ENCODE data around the gene ARRDC5.
"Not testable (repeated sequence)": the region's sequence is repeated elsewhere in the genome, so short reads cannot be mapped to it uniquely, and the experiment has no call there.

The ARRDC5 gene

DNA sequence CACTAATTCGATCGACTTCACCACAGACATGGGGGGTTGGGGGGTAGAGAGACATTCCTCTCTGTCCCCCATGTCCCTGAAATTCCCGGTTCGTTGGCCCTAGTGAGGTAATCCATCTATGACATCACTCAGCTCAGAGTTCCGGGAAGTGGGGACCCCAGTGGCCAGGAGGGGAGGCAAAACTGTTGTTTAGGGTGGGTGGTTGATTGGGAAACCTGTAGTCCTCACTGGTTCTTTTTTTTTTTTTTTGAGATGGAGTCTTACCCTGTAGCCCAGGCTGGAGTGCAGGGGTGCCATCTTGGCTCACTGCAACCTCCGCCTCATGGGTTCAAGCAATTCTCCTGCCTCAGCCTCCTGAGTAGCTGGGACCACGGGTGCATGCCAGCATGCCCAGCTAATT, at the start of gene ARRDC5:
ARRDC5 (minus strand) TSS at position 101 of the 400 bp plus-strand sequence; CDS start at position 30, 71 bp downstream.
- Histone ChIP-seq H3K9ac (ENCODE audit: low read length) (no peak within 1 kb of the TSS), H3K27ac (ENCODE audit: low read length) (no peak within 1 kb of the TSS), H3K4me1 (ENCODE audit: control insufficient read depth, low read depth, low read length) (no peaks in the 10 kb centered on the region), H3K9me3 (ENCODE audit: control insufficient read depth, low read depth, low read length) (no peaks in the 10 kb centered on the region), H3K27me3 (ENCODE audit: control insufficient read depth, insufficient read depth, low read length) (no peaks in the 10 kb centered on the region), H3K4me3 (ENCODE audit: low read length) (no peak within 1 kb of the TSS), H3K36me3 (ENCODE audit: control insufficient read depth, low read depth, low read length) (no peaks in the 10 kb centered on the region)

DNA sequence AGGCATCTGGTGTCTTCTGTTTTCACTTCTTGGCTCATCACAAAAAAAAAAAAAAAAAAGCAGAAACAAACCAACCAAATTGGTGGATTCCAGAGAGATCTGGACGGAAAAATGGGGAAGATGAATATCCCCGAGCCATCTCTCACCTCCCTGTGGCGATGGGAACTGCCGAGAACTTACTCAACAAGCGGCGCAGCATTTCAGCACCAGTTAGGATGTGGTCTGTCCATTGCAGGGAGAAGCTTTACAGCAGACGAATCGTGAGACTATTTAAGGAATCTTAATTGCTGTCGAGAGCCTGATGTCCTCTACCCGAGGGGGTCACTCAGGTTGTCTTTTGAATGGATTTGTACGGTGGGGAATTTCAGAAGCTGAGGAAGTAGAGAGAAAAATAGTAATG, 49.0 kb upstream of the ARRDC5 start:
- Histone ChIP-seq H3K4me1 (ENCODE audit: control insufficient read depth, low read depth, low read length) (no peaks in the 10 kb centered on the region), H3K4me3 (ENCODE audit: low read length) (no peak overlapping the region), H3K9me3 (ENCODE audit: control insufficient read depth, low read depth, low read length) (no peaks in the 10 kb centered on the region), H3K27ac (ENCODE audit: low read length) (no peak overlapping the region), H3K9ac (ENCODE audit: low read length) (no peak overlapping the region), H3K36me3 (ENCODE audit: control insufficient read depth, low read depth, low read length) (peaks cover 70% of the 10 kb centered on the region), H3K27me3 (ENCODE audit: control insufficient read depth, insufficient read depth, low read length) (no peaks in the 10 kb centered on the region)

DNA sequence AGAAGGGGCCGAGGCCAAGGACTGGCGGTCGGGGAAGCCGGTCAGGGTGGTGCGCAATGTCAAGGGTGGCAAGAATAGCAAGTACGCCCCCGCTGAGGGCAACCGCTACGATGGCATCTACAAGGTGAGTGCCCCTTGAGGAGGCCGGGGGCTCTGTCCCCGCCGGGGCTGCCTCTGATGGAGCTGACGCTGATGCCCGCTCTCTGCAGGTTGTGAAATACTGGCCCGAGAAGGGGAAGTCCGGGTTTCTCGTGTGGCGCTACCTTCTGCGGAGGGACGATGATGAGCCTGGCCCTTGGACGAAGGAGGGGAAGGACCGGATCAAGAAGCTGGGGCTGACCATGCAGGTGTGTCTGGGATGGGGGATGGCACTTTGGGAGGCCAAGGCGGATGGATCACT, 48.0 kb upstream of the ARRDC5 start:
- not testable (repeated sequence) for H3K9ac ChIP-seq (ENCODE audit: low read length); H3K27ac ChIP-seq (ENCODE audit: low read length); H3K9me3 ChIP-seq (ENCODE audit: control insufficient read depth, low read depth, low read length); H3K4me3 ChIP-seq (ENCODE audit: low read length); H3K27me3 ChIP-seq (ENCODE audit: control insufficient read depth, insufficient read depth, low read length); H3K4me1 ChIP-seq (ENCODE audit: control insufficient read depth, low read depth, low read length)
- H3K36me3 ChIP-seq (ENCODE audit: control insufficient read depth, low read depth, low read length), result peaks cover 72% of the 10 kb centered on the region

DNA sequence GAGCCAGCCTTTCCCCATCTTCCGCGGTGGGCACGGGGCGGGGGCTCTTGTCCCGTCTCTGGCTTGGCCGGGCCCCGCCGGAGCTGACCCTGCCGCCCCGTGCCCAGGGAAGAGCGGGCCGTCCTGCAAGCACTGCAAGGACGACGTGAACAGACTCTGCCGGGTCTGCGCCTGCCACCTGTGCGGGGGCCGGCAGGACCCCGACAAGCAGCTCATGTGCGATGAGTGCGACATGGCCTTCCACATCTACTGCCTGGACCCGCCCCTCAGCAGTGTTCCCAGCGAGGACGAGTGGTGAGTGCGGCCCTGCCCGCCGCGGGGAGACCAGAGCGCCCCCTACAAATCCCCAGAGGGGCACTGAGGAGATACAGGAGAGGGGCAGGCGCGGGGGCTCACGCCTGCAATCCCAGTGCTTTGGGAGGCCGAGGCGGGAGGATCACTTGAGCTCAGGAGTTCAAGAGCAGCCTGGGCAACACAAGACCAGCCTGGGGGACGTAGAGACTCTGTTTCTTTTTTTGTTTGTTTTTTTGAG, 39.0 kb upstream of the ARRDC5 start:
- peaks cover 45% of the 10 kb centered on the region for H3K36me3 ChIP-seq (ENCODE audit: control insufficient read depth, low read depth, low read length)
- H3K9me3 ChIP-seq (ENCODE audit: control insufficient read depth, low read depth, low read length); H3K9ac ChIP-seq (ENCODE audit: low read length): not testable (repeated sequence)

DNA sequence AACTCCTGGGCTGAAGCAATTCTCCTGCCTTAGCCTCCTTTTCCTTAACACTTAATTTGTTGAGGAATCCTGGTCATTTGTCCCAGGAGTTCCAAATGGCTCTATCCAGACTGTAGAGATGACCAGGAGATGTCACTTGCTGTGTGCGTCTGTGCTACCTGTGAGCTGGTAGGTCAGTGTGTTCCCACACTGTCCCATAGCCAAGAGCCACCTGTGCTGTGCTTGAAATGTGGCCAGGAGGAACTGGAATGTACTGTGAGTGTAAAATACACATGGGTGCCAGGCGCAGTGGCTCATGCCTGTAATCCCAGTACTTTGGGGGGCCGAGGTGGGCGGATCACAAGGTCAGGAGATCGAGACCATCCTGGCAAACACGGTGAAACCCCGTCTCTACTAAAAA, 36.8 kb upstream of the ARRDC5 start:
- Histone ChIP-seq H3K4me1 (ENCODE audit: control insufficient read depth, low read depth, low read length) (no peaks in the 10 kb centered on the region), H3K36me3 (ENCODE audit: control insufficient read depth, low read depth, low read length) (peaks cover 46% of the 10 kb centered on the region), H3K27me3 (ENCODE audit: control insufficient read depth, insufficient read depth, low read length) (no peaks in the 10 kb centered on the region), H3K9ac (ENCODE audit: low read length) (no peak overlapping the region), H3K27ac (ENCODE audit: low read length) (no peak overlapping the region), H3K4me3 (ENCODE audit: low read length) (no peak overlapping the region), H3K9me3 (ENCODE audit: control insufficient read depth, low read depth, low read length) (no peaks in the 10 kb centered on the region)

More for the DNA sequence above, 39.0 kb upstream of the ARRDC5 start:
- not testable (repeated sequence) for H3K4me1 ChIP-seq (ENCODE audit: control insufficient read depth, low read depth, low read length); H3K27ac ChIP-seq (ENCODE audit: low read length); H3K27me3 ChIP-seq (ENCODE audit: control insufficient read depth, insufficient read depth, low read length); H3K4me3 ChIP-seq (ENCODE audit: low read length)

DNA sequence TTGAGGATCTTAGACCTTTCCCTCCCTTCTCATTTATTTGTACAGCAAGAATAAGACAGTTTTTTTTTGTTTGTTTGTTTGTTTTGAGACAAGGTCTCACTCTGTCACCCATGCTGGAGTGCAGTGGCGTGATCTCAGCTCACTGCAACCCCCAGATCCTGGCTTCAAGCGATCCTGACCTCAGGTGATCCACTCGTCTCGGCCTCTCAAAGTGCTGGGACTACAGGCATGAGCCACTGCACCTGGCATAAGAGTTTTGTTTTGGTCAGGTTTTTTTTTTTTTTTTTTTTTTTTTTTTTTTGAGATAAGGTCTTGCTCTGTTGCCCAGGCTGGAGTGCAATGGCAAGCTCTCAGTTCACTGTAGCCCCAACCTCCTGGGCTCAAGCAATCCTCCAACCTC, 35.8 kb upstream of the ARRDC5 start:
- H3K9ac ChIP-seq (ENCODE audit: low read length); H3K9me3 ChIP-seq (ENCODE audit: control insufficient read depth, low read depth, low read length); H3K27ac ChIP-seq (ENCODE audit: low read length); H3K27me3 ChIP-seq (ENCODE audit: control insufficient read depth, insufficient read depth, low read length); H3K4me3 ChIP-seq (ENCODE audit: low read length); H3K4me1 ChIP-seq (ENCODE audit: control insufficient read depth, low read depth, low read length): not testable (repeated sequence)
- peaks cover 43% of the 10 kb centered on the region for H3K36me3 ChIP-seq (ENCODE audit: control insufficient read depth, low read depth, low read length)

DNA sequence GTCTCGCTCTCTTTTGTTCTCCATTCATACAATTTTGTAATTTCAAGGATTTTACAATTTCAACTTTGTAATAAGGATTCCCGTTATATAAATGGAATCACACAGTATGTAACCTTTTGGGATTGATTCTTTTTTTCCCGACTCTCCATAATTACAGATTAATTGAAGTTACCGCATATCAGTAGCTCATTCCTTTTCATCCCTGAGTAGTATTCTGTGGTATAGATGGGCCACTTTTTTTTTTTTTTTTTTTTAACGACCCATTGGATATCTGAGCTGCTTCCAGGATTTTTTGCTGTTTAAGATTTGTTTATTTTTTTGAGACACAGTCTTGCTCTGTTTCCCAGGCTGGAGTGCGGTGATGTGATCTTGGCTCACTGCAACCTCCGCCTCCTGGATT, 34.4 kb upstream of the ARRDC5 start:
- Histone ChIP-seq H3K4me1 (ENCODE audit: control insufficient read depth, low read depth, low read length) (no peaks in the 10 kb centered on the region), H3K36me3 (ENCODE audit: control insufficient read depth, low read depth, low read length) (peaks cover 47% of the 10 kb centered on the region), H3K9me3 (ENCODE audit: control insufficient read depth, low read depth, low read length) (no peaks in the 10 kb centered on the region), H3K4me3 (ENCODE audit: low read length) (no peak overlapping the region), H3K27me3 (ENCODE audit: control insufficient read depth, insufficient read depth, low read length) (no peaks in the 10 kb centered on the region), H3K9ac (ENCODE audit: low read length) (no peak overlapping the region), H3K27ac (ENCODE audit: low read length) (no peak overlapping the region)

DNA sequence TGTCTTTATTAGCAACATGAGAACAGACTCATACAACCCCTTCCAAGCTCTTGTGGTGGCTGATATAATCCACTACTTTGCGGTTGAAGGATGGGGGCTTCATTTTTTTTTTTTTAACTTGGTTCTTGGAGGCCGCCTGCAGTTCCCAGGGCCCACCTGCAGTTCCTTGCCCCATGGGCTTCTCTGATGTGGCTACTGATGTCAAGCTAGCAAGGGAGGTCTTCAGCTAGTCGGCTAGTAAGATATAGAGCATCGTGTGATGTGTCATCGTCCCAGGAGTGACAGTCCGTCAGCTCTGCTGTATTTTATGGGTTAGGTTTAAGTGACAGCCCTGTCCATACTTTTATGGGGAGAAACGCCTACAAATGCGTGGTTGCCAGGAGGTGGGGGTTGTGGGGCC, 32.7 kb upstream of the ARRDC5 start:
- Histone ChIP-seq H3K36me3 (ENCODE audit: control insufficient read depth, low read depth, low read length) (peaks cover 51% of the 10 kb centered on the region), H3K27ac (ENCODE audit: low read length) (no peak overlapping the region), H3K9me3 (ENCODE audit: control insufficient read depth, low read depth, low read length) (no peaks in the 10 kb centered on the region), H3K9ac (ENCODE audit: low read length) (no peak overlapping the region), H3K4me3 (ENCODE audit: low read length) (no peak overlapping the region), H3K4me1 (ENCODE audit: control insufficient read depth, low read depth, low read length) (no peaks in the 10 kb centered on the region), H3K27me3 (ENCODE audit: control insufficient read depth, insufficient read depth, low read length) (no peaks in the 10 kb centered on the region)

DNA sequence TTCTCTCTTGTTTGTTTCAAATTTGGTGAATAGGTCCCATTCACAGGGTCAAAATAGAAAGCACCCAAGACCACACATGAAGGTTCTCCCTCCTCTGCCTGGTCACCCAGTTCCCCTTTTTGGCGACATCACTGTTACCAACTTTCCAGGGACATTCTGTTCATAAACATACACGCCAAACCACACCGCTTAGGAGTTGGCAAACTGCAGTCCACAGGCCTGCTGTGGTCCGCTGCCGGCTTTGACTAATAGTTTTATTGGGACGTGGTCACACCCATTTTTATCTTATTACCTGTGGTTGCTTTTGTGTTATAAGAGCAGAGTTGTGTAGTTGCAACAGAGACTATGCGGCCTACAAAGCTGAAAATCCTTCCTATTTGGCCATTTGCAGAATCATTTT, 30.8 kb upstream of the ARRDC5 start:
- H3K4me1 ChIP-seq (ENCODE audit: control insufficient read depth, low read depth, low read length), result no peaks in the 10 kb centered on the region
- H3K36me3 ChIP-seq (ENCODE audit: control insufficient read depth, low read depth, low read length), result peaks cover 62% of the 10 kb centered on the region
- H3K9ac ChIP-seq (ENCODE audit: low read length), result no peak overlapping the region
- no peaks in the 10 kb centered on the region for H3K27me3 ChIP-seq (ENCODE audit: control insufficient read depth, insufficient read depth, low read length)
- H3K4me3 ChIP-seq (ENCODE audit: low read length), result no peak overlapping the region
- H3K9me3 ChIP-seq (ENCODE audit: control insufficient read depth, low read depth, low read length), result no peaks in the 10 kb centered on the region
- H3K27ac ChIP-seq (ENCODE audit: low read length), result no peak overlapping the region

DNA sequence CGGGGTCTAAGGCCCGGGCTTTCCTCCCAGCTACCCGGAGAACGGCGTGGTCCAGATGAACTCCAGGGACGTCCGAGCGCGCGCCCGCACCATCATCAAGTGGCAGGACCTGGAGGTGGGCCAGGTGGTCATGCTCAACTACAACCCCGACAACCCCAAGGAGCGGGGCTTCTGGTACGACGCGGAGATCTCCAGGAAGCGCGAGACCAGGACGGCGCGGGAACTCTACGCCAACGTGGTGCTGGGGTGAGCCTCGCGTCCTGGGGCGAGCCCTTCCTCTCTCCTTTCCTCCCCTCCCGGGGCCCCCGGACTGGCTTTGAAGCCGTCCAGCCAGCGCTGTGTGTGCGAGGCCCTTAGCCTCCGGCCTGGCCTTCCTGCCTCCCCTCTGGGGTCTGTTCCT, 30.0 kb upstream of the ARRDC5 start:
- no peak overlapping the region for H3K4me3 ChIP-seq (ENCODE audit: low read length)
- H3K27ac ChIP-seq (ENCODE audit: low read length), result no peak overlapping the region
- H3K9ac ChIP-seq (ENCODE audit: low read length), result no peak overlapping the region
- H3K36me3 ChIP-seq (ENCODE audit: control insufficient read depth, low read depth, low read length), result peaks cover 63% of the 10 kb centered on the region
- H3K4me1 ChIP-seq (ENCODE audit: control insufficient read depth, low read depth, low read length), result peaks cover 5% of the 10 kb centered on the region
- no peaks in the 10 kb centered on the region for H3K27me3 ChIP-seq (ENCODE audit: control insufficient read depth, insufficient read depth, low read length)
- no peaks in the 10 kb centered on the region for H3K9me3 ChIP-seq (ENCODE audit: control insufficient read depth, low read depth, low read length)

DNA sequence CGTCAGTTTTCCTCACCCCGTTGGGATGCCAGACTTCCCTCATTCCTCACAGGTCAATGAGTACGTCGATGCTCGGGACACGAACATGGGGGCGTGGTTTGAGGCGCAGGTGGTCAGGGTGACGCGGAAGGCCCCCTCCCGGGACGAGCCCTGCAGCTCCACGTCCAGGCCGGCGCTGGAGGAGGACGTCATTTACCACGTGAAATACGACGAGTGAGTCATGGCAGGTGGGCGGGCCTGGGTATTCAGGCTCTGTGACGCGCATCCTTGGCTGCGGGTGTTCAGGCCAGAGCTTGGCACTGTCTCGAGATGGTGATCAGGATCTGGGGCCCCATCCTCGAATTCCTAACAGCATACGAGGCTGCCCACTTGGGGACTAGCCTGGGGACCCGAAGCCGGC, 28.0 kb upstream of the ARRDC5 start:
- peaks cover 55% of the 10 kb centered on the region for H3K36me3 ChIP-seq (ENCODE audit: control insufficient read depth, low read depth, low read length)
- H3K27ac ChIP-seq (ENCODE audit: low read length), result no peak overlapping the region
- no peaks in the 10 kb centered on the region for H3K9me3 ChIP-seq (ENCODE audit: control insufficient read depth, low read depth, low read length)
- H3K4me1 ChIP-seq (ENCODE audit: control insufficient read depth, low read depth, low read length), result peaks cover 10% of the 10 kb centered on the region
- H3K4me3 ChIP-seq (ENCODE audit: low read length), result no peak overlapping the region
- no peaks in the 10 kb centered on the region for H3K27me3 ChIP-seq (ENCODE audit: control insufficient read depth, insufficient read depth, low read length)
- no peak overlapping the region for H3K9ac ChIP-seq (ENCODE audit: low read length)

DNA sequence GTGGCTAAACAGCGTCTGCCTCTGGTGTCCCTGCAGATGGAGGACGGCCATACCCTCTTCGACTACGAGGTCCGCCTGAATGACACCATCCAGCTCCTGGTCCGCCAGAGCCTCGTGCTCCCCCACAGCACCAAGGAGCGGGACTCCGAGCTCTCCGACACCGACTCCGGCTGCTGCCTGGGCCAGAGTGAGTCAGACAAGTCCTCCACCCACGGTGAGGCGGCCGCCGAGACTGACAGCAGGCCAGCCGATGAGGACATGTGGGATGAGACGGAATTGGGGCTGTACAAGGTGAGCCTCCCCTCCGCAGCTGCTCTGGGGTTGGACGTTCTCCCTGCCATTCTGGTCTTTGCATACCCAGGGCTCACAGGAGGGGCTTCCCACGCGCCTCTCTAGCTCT, 26.5 kb upstream of the ARRDC5 start:
- no peak overlapping the region for H3K4me3 ChIP-seq (ENCODE audit: low read length)
- H3K9ac ChIP-seq (ENCODE audit: low read length), result no peak overlapping the region
- peaks cover 10% of the 10 kb centered on the region for H3K4me1 ChIP-seq (ENCODE audit: control insufficient read depth, low read depth, low read length)
- H3K27ac ChIP-seq (ENCODE audit: low read length), result no peak overlapping the region
- no peaks in the 10 kb centered on the region for H3K27me3 ChIP-seq (ENCODE audit: control insufficient read depth, insufficient read depth, low read length)
- H3K9me3 ChIP-seq (ENCODE audit: control insufficient read depth, low read depth, low read length), result no peaks in the 10 kb centered on the region
- peaks cover 41% of the 10 kb centered on the region for H3K36me3 ChIP-seq (ENCODE audit: control insufficient read depth, low read depth, low read length)

Data from iPS-18a (cell line).